SU-DHL-6 (cell line): ENCODE measurements around the gene ENOX1.

Experiments
- H2AFZ ChIP-seq: fragments of 200-600 bp; sonication (generic); 2 replicates; pipeline ENCODE4 v1.6.1; 2014; ENCODE audit warnings: low read depth, mild to moderate bottlenecking, moderate library complexity, mixed read lengths, antibody characterized with exemption, low read length; ENCODE audit not compliant: severe bottlenecking
- H3F3A ChIP-seq: fragments of 200-600 bp; shearing (Covaris generic); 2 replicates; pipeline ENCODE4 v1.6.0; 2016; ENCODE audit warnings: antibody characterized with exemption, mild to moderate bottlenecking; ENCODE audit not compliant: insufficient read depth
- H3K27ac ChIP-seq: fragments of 200-600 bp; sonication (generic); 2 replicates; pipeline ENCODE4 v1.5.1; 2016; ENCODE audit warnings: low read depth, mild to moderate bottlenecking, low read length, moderate library complexity, mixed read lengths
- H3K27me3 ChIP-seq: fragments of 200-600 bp; sonication (generic), shearing (Covaris generic); 2 replicates; pipeline ENCODE4 v1.6.0; 2014; ENCODE audit warnings: mild to moderate bottlenecking, low read length
- H3K36me3 ChIP-seq: fragments of 200-600 bp; sonication (generic); 2 replicates; pipeline ENCODE4 v1.6.1; 2014; ENCODE audit warnings: mild to moderate bottlenecking, low read length, mixed read lengths
- H3K4me2 ChIP-seq: fragments of 300-600, 200-600 bp; shearing (Covaris generic), sonication (generic); 2 replicates; pipeline ENCODE4 v1.6.0; 2014; ENCODE audit warnings: low read length, low read depth, mild to moderate bottlenecking; ENCODE audit not compliant: poor library complexity, severe bottlenecking
- H3K4me3 ChIP-seq: fragments of 200-600 bp; sonication (generic); 2 replicates; pipeline ENCODE4 v1.5.1; 2014; ENCODE audit warnings: antibody characterized with exemption, low read length, mild to moderate bottlenecking, mixed read lengths; ENCODE audit not compliant: insufficient read depth, poor library complexity, severe bottlenecking
- H3K79me2 ChIP-seq: fragments of 200-600 bp; sonication (generic); 2 replicates; pipeline ENCODE4 v1.6.1; 2014; ENCODE audit warnings: mild to moderate bottlenecking, low read length, moderate library complexity; ENCODE audit not compliant: insufficient read depth
- H3K9ac ChIP-seq: fragments of 200-600 bp; sonication (generic); 2 replicates; pipeline ENCODE4 v1.7.0; 2014; ENCODE audit warnings: mild to moderate bottlenecking, low read length
- H3K9me2 ChIP-seq: fragments of 200-600 bp; sonication (generic); replicated peaks from 2 replicates; pipeline ENCODE4 v1.6.1; 2014; ENCODE audit warnings: low read length; ENCODE audit not compliant: insufficient read depth
- H3K9me3 ChIP-seq: fragments of 200-600 bp; sonication (generic); 2 replicates; pipeline ENCODE4 v1.6.1; 2014; ENCODE audit warnings: low read length, mixed read lengths; ENCODE audit not compliant: insufficient read depth
- H4K20me1 ChIP-seq: fragments of 200-600 bp; sonication (generic); 2 replicates; pipeline ENCODE4 v1.6.1; 2014; ENCODE audit warnings: low read depth, mild to moderate bottlenecking, antibody characterized with exemption, low read length, moderate library complexity, mixed read lengths
- EZH2phosphoT487 ChIP-seq: fragments of 200-600 bp; sonication (generic), shearing (Covaris generic); conservative IDR thresholded peaks from 2 replicates; pipeline ENCODE4 v1.6.1; 2018; ENCODE audit warnings: mild to moderate bottlenecking, antibody characterized with exemption, low read length, moderate library complexity, mixed read lengths
- TF ChIP-seq, protein P1 (sequence below): fragments of 200-600 bp; sonication (generic); IDR thresholded peaks from one replicate; pipeline ENCODE4 v1.5.1; 2017; ENCODE audit warnings: antibody characterized with exemption, mild to moderate bottlenecking, low read length, moderate library complexity; ENCODE audit not compliant: insufficient read depth, poor library complexity, severe bottlenecking

ENOX1 gene

GRCh38 chr13:43698758-43699157, 88.0 kb downstream of the ENOX1 start:
- no peaks in the 10 kb centered on the region for H3K79me2 ChIP-seq
- H3K36me3 ChIP-seq: no peaks in the 10 kb centered on the region
- H4K20me1 ChIP-seq: no peaks in the 10 kb centered on the region
- H3K27ac ChIP-seq: no peak overlapping the region
- H3K9me3 ChIP-seq: no peaks in the 10 kb centered on the region
- H3K27me3 ChIP-seq: no peaks in the 10 kb centered on the region
- TF ChIP-seq, protein P1, sequence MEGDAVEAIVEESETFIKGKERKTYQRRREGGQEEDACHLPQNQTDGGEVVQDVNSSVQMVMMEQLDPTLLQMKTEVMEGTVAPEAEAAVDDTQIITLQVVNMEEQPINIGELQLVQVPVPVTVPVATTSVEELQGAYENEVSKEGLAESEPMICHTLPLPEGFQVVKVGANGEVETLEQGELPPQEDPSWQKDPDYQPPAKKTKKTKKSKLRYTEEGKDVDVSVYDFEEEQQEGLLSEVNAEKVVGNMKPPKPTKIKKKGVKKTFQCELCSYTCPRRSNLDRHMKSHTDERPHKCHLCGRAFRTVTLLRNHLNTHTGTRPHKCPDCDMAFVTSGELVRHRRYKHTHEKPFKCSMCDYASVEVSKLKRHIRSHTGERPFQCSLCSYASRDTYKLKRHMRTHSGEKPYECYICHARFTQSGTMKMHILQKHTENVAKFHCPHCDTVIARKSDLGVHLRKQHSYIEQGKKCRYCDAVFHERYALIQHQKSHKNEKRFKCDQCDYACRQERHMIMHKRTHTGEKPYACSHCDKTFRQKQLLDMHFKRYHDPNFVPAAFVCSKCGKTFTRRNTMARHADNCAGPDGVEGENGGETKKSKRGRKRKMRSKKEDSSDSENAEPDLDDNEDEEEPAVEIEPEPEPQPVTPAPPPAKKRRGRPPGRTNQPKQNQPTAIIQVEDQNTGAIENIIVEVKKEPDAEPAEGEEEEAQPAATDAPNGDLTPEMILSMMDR: no peak
- no peak overlapping the region for H3K9ac ChIP-seq
- no peak overlapping the region for H3K4me3 ChIP-seq
- H3F3A ChIP-seq: no peaks in the 10 kb centered on the region
- no peaks in the 10 kb centered on the region for H3K9me2 ChIP-seq
- H3K4me2 ChIP-seq: no peak overlapping the region
- no peak overlapping the region for H2AFZ ChIP-seq

DNA sequence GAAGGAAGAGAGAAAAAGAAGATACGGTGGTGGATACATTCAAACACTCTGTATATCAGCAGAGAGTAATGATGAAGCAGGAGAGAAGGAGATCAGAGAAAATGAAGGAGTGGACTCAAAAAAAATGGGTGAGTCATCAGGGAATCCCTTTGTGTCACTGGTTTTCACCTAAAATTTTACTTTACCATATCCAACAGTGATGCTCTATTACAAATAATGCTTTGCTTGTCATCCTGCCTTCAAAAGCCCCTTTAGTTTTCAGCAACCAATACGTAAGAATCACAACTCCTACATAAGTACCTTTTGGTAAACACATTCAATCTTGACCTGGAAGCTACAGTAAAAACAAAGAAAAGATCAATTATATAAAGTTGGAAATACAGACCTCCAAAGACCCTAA, 88.8 kb downstream of the ENOX1 start:
- H2AFZ ChIP-seq: no peak overlapping the region
- H3K27me3 ChIP-seq: no peaks in the 10 kb centered on the region
- H3K9ac ChIP-seq: no peak overlapping the region
- H3K27ac ChIP-seq: no peak overlapping the region
- no peak for TF ChIP-seq EZH2phosphoT487
- TF ChIP-seq, protein P1: no peak
- H3K79me2 ChIP-seq: no peaks in the 10 kb centered on the region
- no peak overlapping the region for H3K4me2 ChIP-seq
- H3F3A ChIP-seq: no peaks in the 10 kb centered on the region
- no peaks in the 10 kb centered on the region for H3K9me2 ChIP-seq
- H4K20me1 ChIP-seq: no peaks in the 10 kb centered on the region
- no peaks in the 10 kb centered on the region for H3K9me3 ChIP-seq
- H3K4me3 ChIP-seq: no peak overlapping the region
- no peaks in the 10 kb centered on the region for H3K36me3 ChIP-seq

DNA sequence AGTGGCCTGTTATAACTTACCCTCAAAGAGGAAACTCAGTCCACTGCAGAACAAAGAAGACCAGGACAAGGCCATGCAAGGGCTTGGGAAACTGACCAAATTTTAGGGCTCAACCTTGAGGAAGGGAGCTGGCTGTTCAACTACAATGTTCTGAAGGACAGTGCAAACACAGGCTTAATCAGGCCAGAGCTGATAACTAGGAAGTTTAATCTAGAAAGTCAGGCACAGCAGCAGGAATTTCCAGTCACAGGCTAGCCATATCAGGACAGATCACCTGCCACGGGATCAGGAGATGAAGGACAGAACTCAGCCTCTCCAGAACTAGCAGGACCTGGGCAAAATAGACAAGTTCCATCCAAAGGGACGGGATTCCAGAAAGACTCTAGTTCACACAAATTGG, 89.4 kb downstream of the ENOX1 start:
- Histone ChIP-seq H3K4me2 (no peak overlapping the region), H3K79me2 (no peaks in the 10 kb centered on the region), H3K27me3 (no peaks in the 10 kb centered on the region), H3K9ac (no peak overlapping the region), H3K4me3 (no peak overlapping the region), H3F3A (no peaks in the 10 kb centered on the region), H3K36me3 (no peaks in the 10 kb centered on the region), H3K9me3 (no peaks in the 10 kb centered on the region), H2AFZ (no peak overlapping the region), H3K9me2 (no peaks in the 10 kb centered on the region), H4K20me1 (no peaks in the 10 kb centered on the region), H3K27ac (no peak overlapping the region)
- TF ChIP-seq EZH2phosphoT487: no peak
- TF ChIP-seq, protein P1: no peak
